Body of pancreas (tissue), 4 donors: Measurements from ENCODE around the gene SBF2. TPM values are rescaled to one million over a fixed set of nuclear protein-coding genes. Genes with fewer than 3 reads are reported as not detected.

Source experiments
- ATAC-seq: fragments of 150-250 bp; one replicate; pipeline ENCODE4 v1.9.1; 2016
- DNase-seq, 4 donors: peaks; one replicate each; pipeline ENCODE4 v3.0.0-alpha.2; 2019
- H3K27ac ChIP-seq, 4 donors: fragments of 200-600 bp; sonication (generic); 1 replicate in 3 of 4; 2 replicates in 1 of 4; pipeline versions ENCODE4 v1.5.1 to v1.6.1; 2016 to 2019; ENCODE audit warnings: mild to moderate bottlenecking in 1 of 4, mixed read lengths in 1 of 4, moderate library complexity in 1 of 4
- H3K27me3 ChIP-seq, 2 donors: fragments of 200-600 bp; sonication (generic); one replicate each; pipeline ENCODE4 v1.6.0; 2016; ENCODE audit warnings: mild to moderate bottlenecking in 1 of 2
- H3K36me3 ChIP-seq, 2 donors: fragments of 200-600 bp; sonication (generic); replicated peaks in 1 of 2; 2 replicates each; pipeline ENCODE4 v1.5.1; 2016; ENCODE audit warnings: low read depth in 2 of 2; ENCODE audit not compliant: insufficient read depth in 1 of 2
- H3K4me1 ChIP-seq: fragments of 200-600 bp; sonication (generic); one replicate; pipeline ENCODE4 v1.6.0; 2016
- H3K4me3 ChIP-seq, 2 donors: fragments of 200-600 bp; sonication (generic); 1 replicate in 1 of 2; 2 replicates in 1 of 2; pipeline ENCODE4 v1.5.1; 2016 to 2019
- H3K9me3 ChIP-seq, 3 donors: fragments of 200-600 bp; sonication (generic); 1 replicate in 2 of 3; 2 replicates in 1 of 3; pipeline ENCODE4 v1.5.1; 2016
- CTCF ChIP-seq, 7 experiments: fragments of 450-650 bp in 4 of 7; fragments of 200-600 bp in 3 of 7; sonication (generic) in 3 of 7; IDR thresholded peaks; one replicate each; pipeline ENCODE4 v1.5.1; 2016 to 2019; ENCODE audit warnings: antibody characterized with exemption in 7 of 7
- POLR2A ChIP-seq, 3 donors: fragments of 450-650 bp; IDR thresholded peaks; one replicate each; pipeline ENCODE4 v1.6.1; 2016; ENCODE audit warnings: antibody characterized with exemption in 3 of 3, mild to moderate bottlenecking in 2 of 3
- whole genome bisulfite sequencing, 2 donors: methylation state at CpG; one replicate each; pipeline ENCODE4 v1.1.5; 2017; 5-methylcytosine and 5-hydroxymethylcytosine counted together
- intact Hi-C: fragments of 100-400 bp; cut with DNase I; formaldehyde crosslinking; loops from one replicate; pipeline ENCODE4 v1.15.1; 2023
- total RNA-seq, 2 donors: library from RNA; depleted of rRNA; stranded (reverse); fragments of >200 nt; gene quantifications; one replicate each; pipeline ENCODE4 v1.1.0, GENCODE V29; 2016

SBF2 gene
- total RNA-seq, 2 donors from 2014 or later = 23.6 to 38.9 TPM

- Histone ChIP-seq H3K9me3 (no peaks in the 10 kb centered on the region), H3K4me3 (no peak overlapping the region), H3K4me1 (peaks cover 14% of the 10 kb centered on the region), H3K27ac (peak overlapping the region in 2 of 4 donors; percentile 19 to 40), H3K27me3 (no peaks in the 10 kb centered on the region), H3K36me3 (no peaks in the 10 kb centered on the region)
- 25 to 26% methylated on average over 1 of the region's 1 CpG for WGBS, 2 donors
- ATAC-seq = no peak
- peak in 1 of 4 donors; percentile 10 for DNase-seq
- TF ChIP-seq POLR2A (IDR thresholded peaks at IDR 0.05) = no peak
- no peak for TF ChIP-seq CTCF (IDR thresholded peaks at IDR 0.05)
- intact Hi-C loops = no loop called here
These were observed 440.0 kb downstream of the SBF2 start for GRCh38 chr11:9853929-9854552.

- H3K4me1 ChIP-seq = peaks cover 10% of the 10 kb centered on the region
- H3K27ac ChIP-seq = no peak overlapping the region
- H3K36me3 ChIP-seq = no peaks in the 10 kb centered on the region
- ATAC-seq = no peak
- no peaks in the 10 kb centered on the region for H3K27me3 ChIP-seq
- DNase-seq = no peak
- intact Hi-C loops = no loop called here
- no peaks in the 10 kb centered on the region for H3K9me3 ChIP-seq
- no peak overlapping the region for H3K4me3 ChIP-seq
- TF ChIP-seq POLR2A (IDR thresholded peaks at IDR 0.05) (no peak), CTCF (IDR thresholded peaks at IDR 0.05) (no peak)
- WGBS, 2 donors = 90 to 96% methylated on average over 2 of the region's 2 CpGs
These were observed 441.6 kb downstream of the SBF2 start for GRCh38 chr11:9852465-9852864.

GRCh38 chr11:9851366-9851765 lies 442.7 kb downstream of the SBF2 start:
- intact Hi-C loops = no loop called here
- Histone ChIP-seq H3K4me1 (peaks cover 10% of the 10 kb centered on the region), H3K4me3 (no peak overlapping the region), H3K27ac (no peak overlapping the region), H3K9me3 (no peaks in the 10 kb centered on the region), H3K36me3 (no peaks in the 10 kb centered on the region), H3K27me3 (no peaks in the 10 kb centered on the region)
- no peak for DNase-seq
- no peak for TF ChIP-seq CTCF (IDR thresholded peaks at IDR 0.05)
- no peak for TF ChIP-seq POLR2A (IDR thresholded peaks at IDR 0.05)
- 84 to 87% methylated on average over 4 of the region's 4 CpGs for WGBS, 2 donors
- no peak for ATAC-seq

GRCh38 chr11:9850224-9850895 lies 443.7 kb downstream of the SBF2 start:
- no peak for TF ChIP-seq CTCF (IDR thresholded peaks at IDR 0.05)
- TF ChIP-seq POLR2A (IDR thresholded peaks at IDR 0.05) = no peak
- H3K4me1 ChIP-seq = peaks cover 10% of the 10 kb centered on the region
- peaks cover 0 to 2% of the 10 kb centered on the region in 2 donors for H3K36me3 ChIP-seq
- H3K27ac ChIP-seq = no peak overlapping the region
- intact Hi-C loops = no loop called here
- H3K27me3 ChIP-seq = no peaks in the 10 kb centered on the region
- ATAC-seq (no peak), DNase-seq (no peak)
- no peaks in the 10 kb centered on the region for H3K9me3 ChIP-seq
- 85 to 97% methylated on average over 1 of the region's 1 CpG for WGBS, 2 donors
- no peak overlapping the region for H3K4me3 ChIP-seq

GRCh38 chr11:9849389-9849788 lies 444.6 kb downstream of the SBF2 start:
- H3K27me3 ChIP-seq = no peaks in the 10 kb centered on the region
- intact Hi-C loops = no loop called here
- H3K27ac ChIP-seq = no peak overlapping the region
- peaks cover 0 to 4% of the 10 kb centered on the region in 2 donors for H3K36me3 ChIP-seq
- ATAC-seq (no peak), DNase-seq (no peak)
- H3K4me1 ChIP-seq = peaks cover 10% of the 10 kb centered on the region
- H3K4me3 ChIP-seq = no peak overlapping the region
- H3K9me3 ChIP-seq = no peaks in the 10 kb centered on the region
- WGBS, 2 donors = 96 to 100% methylated on average over 1 of the region's 1 CpG
- TF ChIP-seq POLR2A (IDR thresholded peaks at IDR 0.05) (no peak), CTCF (IDR thresholded peaks at IDR 0.05) (no peak)
